HG03565 (cell line): ENCODE measurements around the gene VWA3B.
"Not testable (repeated sequence)": the region's sequence is repeated elsewhere in the genome, so short reads cannot be mapped to it uniquely, and the experiment has no call there.

Source experiments
- ATAC-seq: cut with Tn5 transposase; IDR thresholded peaks from one replicate; pipeline ENCODE4 v1.9.1; 2021; ENCODE audit warnings: mild to moderate bottlenecking, moderate library complexity; ENCODE audit not compliant: unreplicated experiment

The VWA3B gene

GRCh38 chr2:98084869-98085238, 2.1 kb upstream of the VWA3B start:
- ATAC-seq: no peak

- ATAC-seq: no peak
Measured at GRCh38 chr2:98085649-98086048, 1.3 kb upstream of the VWA3B start.

- ATAC-seq: no peak
Measured at GRCh38 chr2:98087447-98088020, 567 bp downstream of the VWA3B start.

- ATAC-seq: no peak
Measured at GRCh38 chr2:98088261-98088660, 1.3 kb downstream of the VWA3B start.

GRCh38 chr2:98089941-98090340, 3.0 kb downstream of the VWA3B start:
- ATAC-seq: no peak

GRCh38 chr2:98090951-98091350, 4.0 kb downstream of the VWA3B start:
- ATAC-seq: no peak

GRCh38 chr2:98091738-98092137, 4.8 kb downstream of the VWA3B start:
- no peak for ATAC-seq

- ATAC-seq: no peak
Measured at GRCh38 chr2:98093146-98093545, 6.2 kb downstream of the VWA3B start.

GRCh38 chr2:98093611-98094010, 6.6 kb downstream of the VWA3B start:
- ATAC-seq: no peak

- no peak for ATAC-seq
Measured at GRCh38 chr2:98099939-98100743, 13.2 kb downstream of the VWA3B start.

- ATAC-seq: not testable (repeated sequence)
Measured at GRCh38 chr2:98102315-98102714, 15.3 kb downstream of the VWA3B start.

- ATAC-seq: no peak
Measured at GRCh38 chr2:98102878-98103277, 15.9 kb downstream of the VWA3B start.

GRCh38 chr2:98108110-98108509, 21.1 kb downstream of the VWA3B start:
- no peak for ATAC-seq

GRCh38 chr2:98110741-98111140, 23.8 kb downstream of the VWA3B start:
- ATAC-seq: no peak

GRCh38 chr2:98114643-98115330, 27.8 kb downstream of the VWA3B start:
- no peak for ATAC-seq

GRCh38 chr2:98118161-98118560, 31.2 kb downstream of the VWA3B start:
- ATAC-seq: no peak

GRCh38 chr2:98118852-98119251, 31.9 kb downstream of the VWA3B start:
- no peak for ATAC-seq

GRCh38 chr2:98121149-98121548, 34.2 kb downstream of the VWA3B start:
- no peak for ATAC-seq

GRCh38 chr2:98122524-98122923, 35.6 kb downstream of the VWA3B start:
- no peak for ATAC-seq

GRCh38 chr2:98123286-98123685, 36.3 kb downstream of the VWA3B start:
- no peak for ATAC-seq

- no peak for ATAC-seq
Measured at GRCh38 chr2:98126061-98126460, 39.1 kb downstream of the VWA3B start.
